Measurements from ENCODE around the gene ASAP3. TPM values are rescaled to one million over a fixed set of nuclear protein-coding genes. Genes with fewer than 3 reads are reported as not detected.

The ASAP3 gene
- total RNA-seq, 1 donor from 2014 or later: 37.6 TPM

GRCh38 chr1:23424293-23425192 is 59.4 kb downstream of the ASAP3 start, which contains the start of gene TCEA3:
TSS of gene TCEA3 (minus strand) at chr1:23424748. CDS start at chr1:23424633, 115 bp downstream.
- DNase-seq (ENCODE audit: low spot score): no peak

DNA sequence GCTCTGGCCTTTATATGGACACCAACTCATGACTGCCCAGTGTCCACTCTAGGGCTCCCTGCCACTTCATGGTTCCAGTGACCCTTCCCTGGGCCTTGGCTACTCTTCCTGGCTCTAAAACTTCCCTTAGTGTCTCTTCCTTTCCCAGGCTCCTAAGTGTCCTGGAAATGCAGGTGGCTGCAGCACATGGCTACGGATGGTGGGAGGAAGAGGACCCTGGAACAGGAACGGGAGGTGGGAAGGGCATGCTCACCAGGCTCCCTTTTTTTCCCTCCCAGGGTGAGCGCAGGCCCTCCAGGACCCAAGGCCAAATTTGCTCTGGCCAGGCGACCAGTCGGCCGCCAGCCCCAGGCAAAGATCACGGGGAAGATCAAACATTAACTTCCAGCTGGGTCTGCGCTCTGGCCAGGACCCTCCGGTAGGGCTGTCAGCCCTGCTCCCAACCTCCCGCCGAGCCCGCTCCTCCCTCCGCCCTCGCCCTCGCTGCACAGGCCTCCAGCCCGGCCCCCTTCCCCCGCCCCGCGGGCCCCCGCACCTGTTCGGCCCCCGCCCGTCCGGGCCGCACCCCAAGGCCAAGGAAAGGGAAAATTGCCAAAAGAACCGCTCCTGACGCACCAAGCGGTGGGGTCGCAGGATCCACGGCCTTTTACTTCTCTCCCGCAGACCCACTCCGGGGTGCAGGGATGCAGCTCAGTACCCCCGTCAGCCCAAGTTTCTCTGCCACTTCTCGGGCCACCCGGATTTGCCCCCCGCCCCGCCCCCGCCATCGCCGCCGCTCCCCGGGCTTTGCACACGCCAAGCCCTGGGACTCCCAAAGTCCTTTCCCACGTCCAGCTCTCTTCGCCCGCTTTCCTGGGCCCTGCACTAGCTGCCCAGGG is 60.3 kb downstream of the ASAP3 start:
- DNase-seq (ENCODE audit: low spot score): no peak

DNA sequence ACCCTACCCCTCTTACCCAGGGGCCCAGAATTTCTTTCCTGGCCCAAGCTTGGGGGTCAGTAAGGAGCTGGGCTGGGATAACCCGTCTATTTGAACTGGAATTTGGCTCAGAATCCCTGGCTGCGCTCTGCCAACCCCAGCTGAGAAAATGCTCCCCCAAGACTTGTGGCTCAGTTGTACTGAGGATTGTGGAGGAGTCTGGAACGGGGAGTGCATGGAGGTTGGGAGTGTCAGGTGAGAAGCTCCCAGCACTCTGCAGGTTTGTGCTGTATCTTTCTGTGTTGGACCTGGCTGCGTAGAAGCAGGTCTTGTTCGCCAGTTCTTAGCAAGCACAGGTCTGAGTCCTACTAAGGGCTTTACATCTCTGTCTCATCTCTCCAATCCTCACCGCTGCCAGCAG is 61.0 kb downstream of the ASAP3 start:
- no peak for DNase-seq (ENCODE audit: low spot score)

GRCh38 chr1:23422241-23422877 is 61.6 kb downstream of the ASAP3 start:
- DNase-seq (ENCODE audit: low spot score): no peak

- DNase-seq (ENCODE audit: low spot score): no peak
Measured at GRCh38 chr1:23421753-23422240, 62.2 kb downstream of the ASAP3 start.

DNA sequence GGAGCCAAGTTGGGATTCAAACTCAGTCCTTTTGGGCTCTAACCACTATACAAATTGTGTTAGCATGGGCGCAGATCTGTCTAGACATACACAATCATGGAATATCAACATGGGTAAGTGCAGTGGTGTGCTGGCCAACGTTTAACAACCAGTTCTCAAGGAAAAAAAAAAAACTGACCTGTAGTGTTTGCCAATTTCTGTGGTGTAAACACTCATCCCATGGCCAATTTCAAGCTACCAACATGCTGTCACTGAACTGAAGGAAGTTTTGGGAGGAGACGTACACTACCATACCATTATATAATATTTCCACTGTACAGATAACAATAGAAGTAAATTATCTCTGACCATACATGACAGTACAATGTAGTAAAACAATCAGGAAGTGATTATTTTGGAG is 62.6 kb downstream of the ASAP3 start:
- no peak for DNase-seq (ENCODE audit: low spot score)

DNA sequence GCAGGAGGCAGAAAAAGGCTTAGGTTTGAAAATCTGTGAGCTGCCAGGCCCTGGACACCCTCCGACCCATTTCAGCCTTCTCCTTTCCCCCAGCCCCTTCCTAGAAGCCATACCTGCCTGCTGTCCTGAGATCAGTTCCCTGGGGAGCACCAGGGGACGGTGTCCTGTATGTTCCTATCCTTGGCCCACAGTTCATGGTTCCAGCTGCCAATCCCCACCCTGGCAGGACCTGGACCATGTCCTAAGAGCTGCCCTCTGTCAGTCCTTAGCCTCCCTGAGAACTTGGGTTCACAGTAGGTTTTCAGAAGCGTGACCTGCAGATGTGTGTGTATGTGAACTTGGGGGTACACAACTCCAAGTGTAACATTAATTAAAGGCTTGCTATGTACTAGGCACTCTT is 63.2 kb downstream of the ASAP3 start:
- DNase-seq (ENCODE audit: low spot score): no peak

DNA sequence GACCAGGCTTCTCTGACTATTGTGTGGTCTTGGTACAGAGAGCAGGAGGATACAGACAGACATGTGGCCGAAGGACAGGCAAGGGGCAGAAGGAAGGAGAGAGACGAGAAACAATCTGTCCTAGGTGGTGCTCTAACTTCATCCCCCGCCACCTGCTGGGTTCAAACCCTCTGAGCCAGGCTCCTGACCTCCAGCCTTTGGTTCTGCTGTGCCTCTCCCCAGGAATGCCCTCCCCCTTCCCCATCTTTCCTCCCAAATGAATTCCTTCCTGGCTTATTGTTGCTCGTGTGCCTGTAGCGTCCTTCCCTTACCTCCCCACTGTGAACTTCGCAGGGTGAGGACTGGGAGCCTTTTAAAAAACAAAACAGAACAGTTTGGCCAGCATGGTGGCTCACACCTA is 64.8 kb downstream of the ASAP3 start:
- no peak for DNase-seq (ENCODE audit: low spot score)

GRCh38 chr1:23417570-23417969 is 66.4 kb downstream of the ASAP3 start:
- DNase-seq (ENCODE audit: low spot score): no peak

DNA sequence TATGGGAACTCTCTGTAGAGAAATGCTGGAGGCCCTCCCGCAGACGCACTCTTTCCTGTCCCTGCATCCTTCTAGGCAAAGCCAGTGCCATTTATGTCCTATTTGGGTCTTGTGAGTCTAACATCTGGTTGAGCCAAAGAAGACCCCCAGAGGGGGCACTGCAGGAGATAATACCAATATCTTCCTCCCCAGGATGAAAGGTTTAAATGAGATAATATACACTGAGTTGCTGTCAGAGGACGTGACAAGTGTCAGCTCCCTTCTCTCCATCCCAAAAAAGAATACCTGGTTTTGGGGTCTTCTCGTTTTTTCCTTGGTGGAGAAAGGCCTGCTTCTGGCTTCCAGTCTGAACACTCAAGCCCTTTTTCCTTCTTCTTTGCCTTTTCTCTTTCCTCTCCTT is 67.0 kb downstream of the ASAP3 start:
- no peak for DNase-seq (ENCODE audit: low spot score)

GRCh38 chr1:23408797-23409290 is 75.1 kb downstream of the ASAP3 start:
- DNase-seq (ENCODE audit: low spot score): no peak

GRCh38 chr1:23407016-23407630 is 76.9 kb downstream of the ASAP3 start:
- DNase-seq (ENCODE audit: low spot score): no peak

DNA sequence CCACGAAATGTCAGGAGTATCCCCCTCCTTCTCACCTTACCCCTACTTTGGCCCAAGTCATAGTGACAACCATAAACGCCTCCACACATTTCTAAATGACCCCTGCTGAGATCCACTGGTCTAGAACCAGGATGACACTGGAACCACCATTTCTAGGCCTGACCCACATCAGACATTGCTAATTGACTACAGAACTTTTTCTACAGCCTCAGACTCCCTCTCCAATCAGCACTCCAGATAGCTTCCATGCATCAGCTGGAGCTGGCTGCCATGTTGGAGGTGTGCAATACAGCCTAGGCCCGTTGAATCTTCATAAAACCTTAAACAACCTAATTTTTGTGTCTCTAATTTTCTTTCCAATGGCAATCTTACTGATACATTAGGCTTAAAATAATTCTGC is 78.0 kb downstream of the ASAP3 start:
- no peak for DNase-seq (ENCODE audit: low spot score)

DNA sequence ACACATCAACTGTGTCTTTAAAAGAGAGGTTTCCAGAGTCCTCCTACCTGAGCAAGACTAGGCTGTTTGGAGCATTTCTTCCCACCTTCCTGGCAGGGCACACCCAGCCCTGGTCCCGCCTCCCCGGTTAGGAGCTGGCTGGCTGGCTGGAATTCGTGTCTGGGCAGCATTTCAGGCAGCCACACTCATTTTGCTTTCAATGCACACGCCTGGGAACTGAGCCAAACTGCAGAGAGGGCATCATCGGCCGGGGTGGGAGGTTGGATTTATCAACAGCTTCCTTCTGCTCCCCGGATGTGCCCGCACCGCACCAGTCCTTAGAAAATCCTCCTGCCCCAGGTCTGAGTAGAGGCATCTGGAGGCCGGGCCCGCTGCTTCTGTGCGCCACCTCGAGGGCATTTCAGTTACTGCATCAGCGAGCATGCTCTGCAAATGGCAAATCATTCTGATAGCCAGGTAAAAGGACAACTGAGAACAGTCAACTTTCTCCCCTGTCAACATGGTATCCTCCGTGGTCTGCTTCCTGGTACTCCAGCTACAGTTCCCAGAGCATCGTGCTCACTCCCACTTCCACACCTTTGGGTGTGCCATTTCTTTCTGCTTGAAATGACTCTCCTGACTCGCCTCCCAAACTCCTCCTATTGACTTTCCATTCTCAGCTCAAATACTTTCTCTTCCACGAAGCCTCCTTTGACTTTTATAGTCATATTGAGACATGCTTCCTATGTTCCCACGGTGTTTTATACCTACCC is 80.1 kb downstream of the ASAP3 start:
- peak; percentile 93 for DNase-seq (ENCODE audit: low spot score)

- no peak for DNase-seq (ENCODE audit: low spot score)
Measured at GRCh38 chr1:23403355-23403734, 80.6 kb downstream of the ASAP3 start.

GRCh38 chr1:23403038-23403336 is 81.0 kb downstream of the ASAP3 start:
- no peak for DNase-seq (ENCODE audit: low spot score)

- DNase-seq (ENCODE audit: low spot score): no peak
Measured at GRCh38 chr1:23402286-23403037, 81.5 kb downstream of the ASAP3 start.

DNA sequence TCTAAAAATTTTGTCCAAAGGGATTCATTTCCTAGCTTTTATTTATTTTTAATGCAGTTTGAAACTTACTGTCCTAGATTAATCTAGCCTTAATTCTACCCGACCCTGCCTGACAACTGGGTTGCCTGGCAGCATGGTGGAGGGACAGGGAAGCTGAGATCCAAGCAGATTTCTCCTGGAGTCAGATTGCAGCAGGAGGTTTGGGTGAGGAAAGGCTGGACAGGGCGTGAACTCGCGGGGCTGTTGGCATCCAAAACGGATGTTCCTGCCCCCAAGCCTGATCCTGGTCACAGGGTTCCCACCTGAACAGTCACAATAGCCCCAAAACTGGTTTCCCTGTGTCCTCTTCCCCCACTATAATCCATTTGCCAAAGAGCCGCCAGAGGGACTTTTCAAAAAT is 82.7 kb downstream of the ASAP3 start:
- DNase-seq (ENCODE audit: low spot score): no peak

GRCh38 chr1:23400324-23401114 is 83.5 kb downstream of the ASAP3 start:
- DNase-seq (ENCODE audit: low spot score): no peak
